Right atrium auricular region (tissue), 2 donors: Measurements from ENCODE around the gene HNRNPA3. TPM values are rescaled to one million over a fixed set of nuclear protein-coding genes. Genes with fewer than 3 reads are reported as not detected.
A peak's percentile ranks its signal among the peaks of the same experiment; 100 is the strongest.

Experiments used
- DNase-seq: peaks from one replicate; pipeline ENCODE4 v3.0.0-alpha.2; 2019; ENCODE audit warnings: low spot score
- H3K27ac ChIP-seq, 2 donors: fragments of 200-600 bp; sonication (generic); 1 replicate in 1 of 2; 2 replicates in 1 of 2; pipeline ENCODE4 v1.5.1; 2016 to 2019
- H3K27me3 ChIP-seq, 2 donors: fragments of 200-600 bp; sonication (generic); one replicate each; pipeline versions ENCODE4 v1.5.1 to v1.6.0; 2017 to 2019
- H3K36me3 ChIP-seq: fragments of 200-600 bp; sonication (generic); one replicate; pipeline ENCODE4 v1.5.1; 2016
- H3K4me1 ChIP-seq, 2 donors: fragments of 200-600 bp; sonication (generic); one replicate each; pipeline versions ENCODE4 v1.5.1 to v1.6.0; 2017 to 2019
- H3K4me3 ChIP-seq, 2 donors: fragments of 200-600 bp; sonication (generic); 1 replicate in 1 of 2; 2 replicates in 1 of 2; pipeline ENCODE4 v1.5.1; 2017 to 2019; ENCODE audit warnings: mild to moderate bottlenecking in 1 of 2, moderate library complexity in 1 of 2
- H3K9me3 ChIP-seq, 2 donors: fragments of 200-600 bp; sonication (generic); one replicate each; pipeline ENCODE4 v1.5.1; 2019
- CTCF ChIP-seq, 2 donors: fragments of 200-600 bp; sonication (generic); IDR thresholded peaks; one replicate each; pipeline ENCODE4 v1.5.1; 2019; ENCODE audit warnings: antibody characterized with exemption in 2 of 2
- total RNA-seq, 2 donors: library from RNA; depleted of rRNA; stranded (reverse); fragments of >200 nt; gene quantifications; one replicate each; pipeline ENCODE4 v1.1.0, GENCODE V29; 2016

Gene HNRNPA3
- total RNA-seq, 2 donors from 2014 or later: 24.1 to 28.1 TPM

GRCh38 chr2:177256695-177257094, 44.1 kb downstream of the HNRNPA3 start:
- TF ChIP-seq CTCF (IDR thresholded peaks at IDR 0.05): no peak
- H3K36me3 ChIP-seq: peaks cover 4% of the 10 kb centered on the region
- no peak for DNase-seq
- no peaks in the 10 kb centered on the region for H3K27me3 ChIP-seq
- H3K4me1 ChIP-seq: peaks cover 0 to 94% of the 10 kb centered on the region in 2 donors
- H3K4me3 ChIP-seq: no peak overlapping the region
- H3K9me3 ChIP-seq: no peaks in the 10 kb centered on the region
- H3K27ac ChIP-seq: peak overlapping the region; percentile 15 to 35

DNA sequence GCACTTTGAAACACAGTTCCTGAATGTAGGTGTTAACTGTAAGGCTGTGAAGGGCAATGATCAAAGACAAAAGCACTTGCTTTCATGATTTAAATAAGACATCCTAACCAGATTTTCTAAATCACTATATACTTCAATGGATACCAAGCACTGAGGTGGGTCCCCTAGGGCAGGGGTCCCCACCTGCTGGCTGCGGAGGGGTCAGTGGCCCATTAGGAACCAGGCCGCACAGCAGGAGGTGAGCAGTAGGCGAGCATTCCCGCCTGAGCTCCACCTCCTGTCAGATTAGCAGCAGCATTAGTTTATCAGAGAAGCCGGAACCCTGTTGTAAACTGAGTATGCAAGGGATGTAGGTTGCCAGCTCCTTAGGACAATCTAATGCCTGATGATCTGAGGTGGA, 44.9 kb downstream of the HNRNPA3 start:
- no peak for TF ChIP-seq CTCF (IDR thresholded peaks at IDR 0.05)
- Histone ChIP-seq H3K9me3 (no peaks in the 10 kb centered on the region), H3K27ac (peak overlapping the region; percentile 15 to 35), H3K36me3 (peaks cover 4% of the 10 kb centered on the region), H3K4me1 (peaks cover 0 to 90% of the 10 kb centered on the region in 2 donors), H3K27me3 (no peaks in the 10 kb centered on the region), H3K4me3 (no peak overlapping the region)
- DNase-seq: no peak

- H3K27ac ChIP-seq: peak overlapping the region in 1 of 2 donors; percentile 35
Observed at GRCh38 chr2:177258059-177258458, 45.5 kb downstream of the HNRNPA3 start.

GRCh38 chr2:177260379-177260778, 47.8 kb downstream of the HNRNPA3 start:
- Histone ChIP-seq H3K4me3 (peak overlapping the region in 1 of 2 donors; percentile 99), H3K27ac (peak overlapping the region; percentile 100), H3K36me3 (no peaks in the 10 kb centered on the region), H3K27me3 (no peaks in the 10 kb centered on the region), H3K9me3 (no peaks in the 10 kb centered on the region), H3K4me1 (peaks cover 0 to 61% of the 10 kb centered on the region in 2 donors)
- no peak for DNase-seq
- TF ChIP-seq CTCF (IDR thresholded peaks at IDR 0.05): no peak

More at GRCh38 chr2:177258059-177258458, 45.5 kb downstream of the HNRNPA3 start:
- Histone ChIP-seq H3K4me1 (peaks cover 0 to 84% of the 10 kb centered on the region in 2 donors), H3K27me3 (no peaks in the 10 kb centered on the region), H3K36me3 (peaks cover 4% of the 10 kb centered on the region), H3K9me3 (no peaks in the 10 kb centered on the region), H3K4me3 (no peak overlapping the region)
- DNase-seq: no peak
- no peak for TF ChIP-seq CTCF (IDR thresholded peaks at IDR 0.05)

- Histone ChIP-seq H3K27me3 (no peaks in the 10 kb centered on the region), H3K4me1 (peaks cover 0 to 62% of the 10 kb centered on the region in 2 donors)
Observed at GRCh38 chr2:177261116-177262060, 48.8 kb downstream of the HNRNPA3 start.

More at GRCh38 chr2:177261116-177262060, 48.8 kb downstream of the HNRNPA3 start:
- no peaks in the 10 kb centered on the region for H3K9me3 ChIP-seq
- H3K36me3 ChIP-seq: no peaks in the 10 kb centered on the region
- no peak for DNase-seq
- peak overlapping the region; percentile 89 to 99 for H3K4me3 ChIP-seq
- no peak for TF ChIP-seq CTCF (IDR thresholded peaks at IDR 0.05)
- peak overlapping the region; percentile 100 for H3K27ac ChIP-seq
